ENCODE results near the gene WDR48. TPM values are rescaled to one million over a fixed set of nuclear protein-coding genes. Genes with fewer than 3 reads are reported as not detected.

WDR48 gene
- total RNA-seq, 1 donor from 2014 or later = 36.7 TPM

GRCh38 chr3:39130693-39131265 is 79.0 kb downstream of the WDR48 start:
- DNase-seq (no peak), ATAC-seq (no peak)
- Histone ChIP-seq H3K4me1 (peaks cover 33% of the 10 kb centered on the region), H3K27ac (no peak overlapping the region), H3K9me3 (no peaks in the 10 kb centered on the region), H3K4me3 (no peak overlapping the region), H3K36me3 (no peaks in the 10 kb centered on the region), H3K27me3 (no peaks in the 10 kb centered on the region)
- intact Hi-C loops (cut with DNase I) = no loop called here
- no peak for TF ChIP-seq CTCF (IDR thresholded peaks at IDR 0.05)

GRCh38 chr3:39132096-39133092 is 80.6 kb downstream of the WDR48 start:
- intact Hi-C loops (cut with DNase I) = no loop called here
- no peaks in the 10 kb centered on the region for H3K27me3 ChIP-seq
- peaks cover 43% of the 10 kb centered on the region for H3K4me1 ChIP-seq
- DNase-seq (no peak), ATAC-seq (peak; percentile 37)
- TF ChIP-seq CTCF (IDR thresholded peaks at IDR 0.05) = no peak
- H3K27ac ChIP-seq = peak overlapping the region; percentile 7
- H3K36me3 ChIP-seq = no peaks in the 10 kb centered on the region
- H3K9me3 ChIP-seq = no peaks in the 10 kb centered on the region
- H3K4me3 ChIP-seq = no peak overlapping the region

GRCh38 chr3:39133093-39133490 is 81.3 kb downstream of the WDR48 start:
- no peaks in the 10 kb centered on the region for H3K9me3 ChIP-seq
- H3K27me3 ChIP-seq = no peaks in the 10 kb centered on the region
- no peak for ATAC-seq
- H3K36me3 ChIP-seq = no peaks in the 10 kb centered on the region
- peak overlapping the region; percentile 7 for H3K27ac ChIP-seq
- intact Hi-C loops (cut with DNase I) = no loop called here
- peaks cover 43% of the 10 kb centered on the region for H3K4me1 ChIP-seq
- DNase-seq = no peak
- no peak overlapping the region for H3K4me3 ChIP-seq
- no peak for TF ChIP-seq CTCF (IDR thresholded peaks at IDR 0.05)

- no peaks in the 10 kb centered on the region for H3K27me3 ChIP-seq
- intact Hi-C loops (cut with DNase I) = no loop called here
- no peak overlapping the region for H3K4me3 ChIP-seq
- H3K27ac ChIP-seq = no peak overlapping the region
- DNase-seq (no peak), ATAC-seq (no peak)
- no peak for TF ChIP-seq CTCF (IDR thresholded peaks at IDR 0.05)
- H3K9me3 ChIP-seq = no peaks in the 10 kb centered on the region
- H3K36me3 ChIP-seq = no peaks in the 10 kb centered on the region
- peaks cover 43% of the 10 kb centered on the region for H3K4me1 ChIP-seq
Measured at GRCh38 chr3:39133822-39134221, 82.0 kb downstream of the WDR48 start.

GRCh38 chr3:39134305-39134704 is 82.5 kb downstream of the WDR48 start:
- no peak for TF ChIP-seq CTCF (IDR thresholded peaks at IDR 0.05)
- no peak for ATAC-seq
- H3K9me3 ChIP-seq = no peaks in the 10 kb centered on the region
- H3K27ac ChIP-seq = peak overlapping the region; percentile 58
- H3K4me3 ChIP-seq = no peak overlapping the region
- intact Hi-C loops (cut with DNase I) = no loop called here
- no peaks in the 10 kb centered on the region for H3K36me3 ChIP-seq
- peaks cover 43% of the 10 kb centered on the region for H3K4me1 ChIP-seq
- DNase-seq = no peak
- no peaks in the 10 kb centered on the region for H3K27me3 ChIP-seq

All from upper lobe of right lung (tissue), 1 donor.